GM12874 (cell line): Measurements from ENCODE around the gene TXNRD2.

Source experiments
- CTCF ChIP-seq: IDR thresholded peaks from 2 replicates; pipeline ENCODE4 v1.5.1; 2011; ENCODE audit warnings: low read depth, mild to moderate bottlenecking, control low read depth, low read length, moderate library complexity; ENCODE audit not compliant: insufficient read depth

TXNRD2 gene

GRCh38 chr22:19987394-19988306 lies 46.0 kb upstream of the TXNRD2 start:
- TF ChIP-seq CTCF, result no peak

GRCh38 chr22:19986410-19987341 lies 45.1 kb upstream of the TXNRD2 start:
- no peak for TF ChIP-seq CTCF

- TF ChIP-seq CTCF, result no peak
Observed at GRCh38 chr22:19986011-19986409, 44.4 kb upstream of the TXNRD2 start.

GRCh38 chr22:19984851-19985811 lies 43.5 kb upstream of the TXNRD2 start:
- TF ChIP-seq CTCF, result no peak

- no peak for TF ChIP-seq CTCF
Observed at GRCh38 chr22:19984201-19984753, 42.7 kb upstream of the TXNRD2 start.

GRCh38 chr22:19983741-19984140 lies 42.1 kb upstream of the TXNRD2 start:
- no peak for TF ChIP-seq CTCF
